Mucosa of stomach (tissue), 1 donor: ENCODE data around the gene MCRS1.

Experiments used
- H3K27me3 ChIP-seq: one replicate; pipeline ENCODE4 v1.7.0; 2013; ENCODE audit warnings: mild to moderate bottlenecking, low read length; ENCODE audit not compliant: control insufficient read depth, insufficient read depth
- H3K36me3 ChIP-seq: one replicate; pipeline ENCODE4 v1.7.0; 2013; ENCODE audit warnings: low read length; ENCODE audit not compliant: control insufficient read depth, insufficient read depth
- H3K4me1 ChIP-seq: one replicate; pipeline ENCODE4 v1.7.0; 2013; ENCODE audit warnings: mild to moderate bottlenecking, low read length; ENCODE audit not compliant: control insufficient read depth, insufficient read depth
- H3K4me3 ChIP-seq: one replicate; pipeline ENCODE4 v1.7.0; 2013; ENCODE audit warnings: low read length
- H3K9ac ChIP-seq: one replicate; pipeline ENCODE4 v1.7.0; 2013; ENCODE audit warnings: mild to moderate bottlenecking, low read length, moderate library complexity
- H3K9me3 ChIP-seq: one replicate; pipeline ENCODE4 v1.7.0; 2013; ENCODE audit warnings: mild to moderate bottlenecking, low read length, moderate library complexity; ENCODE audit not compliant: control insufficient read depth
- donor health status: Pancreatic carcinoma.

MCRS1 gene

DNA sequence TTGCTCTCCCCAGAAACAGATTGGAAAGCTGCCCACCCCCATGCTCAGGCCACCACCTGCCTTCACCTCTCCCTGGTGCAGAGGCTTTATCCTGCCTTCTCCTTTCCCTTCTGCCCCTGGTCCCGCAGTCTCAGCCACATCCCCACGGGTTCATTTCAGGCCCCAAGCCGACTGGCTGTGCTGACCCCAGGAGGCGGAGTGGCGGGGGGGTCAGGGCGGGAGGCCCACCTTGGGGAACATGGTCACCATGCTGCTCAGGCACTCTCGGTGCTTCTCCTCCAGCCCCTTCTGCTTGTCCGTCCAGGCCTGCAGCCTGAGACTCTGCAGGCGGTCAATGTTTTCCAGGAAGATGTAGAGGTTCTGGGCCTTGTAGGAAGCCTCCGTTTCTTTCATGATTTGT is 30.6 kb upstream of the MCRS1 start:
- Histone ChIP-seq H3K27me3 (no peaks in the 10 kb centered on the region), H3K9ac (no peak overlapping the region), H3K9me3 (no peaks in the 10 kb centered on the region)

DNA sequence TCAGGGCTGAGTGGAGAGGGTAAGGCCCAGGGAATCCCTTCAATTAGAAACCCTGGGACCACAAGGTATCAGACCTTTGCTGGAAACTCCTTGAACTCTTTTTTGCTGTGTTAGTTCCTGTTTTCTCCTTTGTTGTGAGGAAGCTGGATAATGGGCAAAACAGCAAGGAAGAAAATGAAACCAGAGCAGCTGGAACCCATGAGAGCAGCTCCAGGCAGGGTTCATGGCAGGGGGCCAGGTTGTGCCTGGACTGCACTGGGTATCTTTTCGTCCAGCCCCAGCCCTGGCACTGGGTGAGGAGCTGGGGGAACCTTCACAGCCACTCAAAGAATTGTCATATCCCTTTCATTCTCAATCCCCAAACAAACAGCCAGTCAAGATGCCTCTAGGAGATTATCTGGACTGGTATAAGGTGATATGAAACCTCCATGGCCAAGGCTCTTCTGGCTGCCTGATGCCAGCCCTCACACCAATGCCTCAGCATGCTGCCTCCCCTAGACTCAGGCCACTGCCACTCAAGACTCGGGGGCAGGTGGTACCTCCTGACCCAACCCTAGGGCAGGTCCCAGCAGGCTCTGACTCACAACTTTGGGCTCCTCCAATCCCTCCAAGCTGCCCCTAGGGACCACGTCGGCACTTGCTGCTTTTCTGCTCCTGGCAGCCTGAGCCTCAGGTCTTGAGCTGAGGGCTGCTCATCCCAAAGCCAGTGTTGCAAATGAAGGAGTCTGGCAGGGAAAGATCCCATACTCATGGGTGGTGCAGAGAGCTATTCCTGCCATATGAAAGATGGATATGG is 21.0 kb upstream of the MCRS1 start:
- H3K9ac ChIP-seq, result no peak overlapping the region
- no peaks in the 10 kb centered on the region for H3K9me3 ChIP-seq
- no peaks in the 10 kb centered on the region for H3K27me3 ChIP-seq
- no peak overlapping the region for H3K4me3 ChIP-seq
- no peaks in the 10 kb centered on the region for H3K4me1 ChIP-seq
- no peaks in the 10 kb centered on the region for H3K36me3 ChIP-seq

More for the DNA sequence above, 30.6 kb upstream of the MCRS1 start:
- Histone ChIP-seq H3K4me1 (no peaks in the 10 kb centered on the region), H3K36me3 (no peaks in the 10 kb centered on the region), H3K4me3 (no peak overlapping the region)

DNA sequence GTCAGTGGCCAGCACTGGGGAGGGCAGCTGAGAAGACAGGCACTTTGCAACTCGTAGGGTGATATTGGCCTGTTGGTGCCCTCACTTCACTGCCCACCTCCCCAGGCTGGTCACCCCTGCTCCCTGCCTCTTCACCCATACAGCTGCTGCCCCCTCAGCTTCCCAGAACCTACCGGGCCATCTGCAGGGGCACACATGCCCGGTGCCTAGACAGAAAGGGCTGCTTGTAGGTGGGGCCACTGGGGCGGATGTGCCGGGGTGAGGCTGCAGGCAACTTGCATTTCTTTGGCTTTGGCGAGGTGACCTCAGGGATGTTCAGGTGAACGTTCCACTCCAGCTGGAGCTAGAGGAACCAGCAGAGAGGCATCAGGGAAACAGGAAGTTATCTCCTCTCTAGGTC is 20.3 kb upstream of the MCRS1 start:
- H3K9ac ChIP-seq, result no peak overlapping the region
- H3K9me3 ChIP-seq, result no peaks in the 10 kb centered on the region
- no peaks in the 10 kb centered on the region for H3K27me3 ChIP-seq
- no peaks in the 10 kb centered on the region for H3K4me1 ChIP-seq
- H3K36me3 ChIP-seq, result no peaks in the 10 kb centered on the region
- H3K4me3 ChIP-seq, result no peak overlapping the region

DNA sequence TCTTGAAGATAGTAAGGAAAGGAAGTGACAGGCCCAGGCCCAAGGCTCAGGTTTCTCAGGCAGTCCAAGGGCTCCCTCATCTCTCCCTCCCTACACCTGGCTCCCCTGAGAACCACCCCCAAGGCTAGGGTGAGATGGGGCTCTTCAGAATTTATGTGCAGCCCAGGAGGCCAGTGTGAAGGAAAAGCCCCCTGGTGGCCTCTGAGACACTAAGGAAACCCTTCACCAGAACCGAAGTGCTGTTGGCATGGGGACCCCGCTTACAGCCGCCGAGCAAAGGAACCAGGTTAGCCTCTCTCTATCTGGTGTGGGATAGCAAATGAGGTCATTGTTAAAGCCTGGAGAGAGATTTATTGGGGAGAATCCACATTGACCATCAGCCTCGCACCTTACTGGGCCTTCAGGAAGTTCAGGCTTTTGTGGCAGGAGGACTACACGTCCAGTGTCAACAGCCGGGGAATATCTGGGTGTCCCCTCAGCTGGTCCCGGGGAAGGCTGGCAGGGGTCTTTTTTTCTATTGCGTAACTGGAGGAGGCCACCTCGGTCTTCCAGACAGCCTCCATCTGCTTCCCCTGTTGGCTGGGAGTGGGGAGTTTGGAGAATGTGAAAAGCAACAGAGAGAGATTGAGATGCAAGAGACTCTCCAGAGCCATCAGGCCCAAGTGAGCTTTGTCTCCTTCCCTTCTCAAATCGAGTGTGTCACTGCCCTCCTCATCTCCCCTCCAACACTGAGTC is 19.4 kb upstream of the MCRS1 start:
- H3K4me3 ChIP-seq, result no peak overlapping the region
- no peaks in the 10 kb centered on the region for H3K9me3 ChIP-seq
- no peaks in the 10 kb centered on the region for H3K36me3 ChIP-seq
- no peaks in the 10 kb centered on the region for H3K27me3 ChIP-seq
- H3K4me1 ChIP-seq, result no peaks in the 10 kb centered on the region
- H3K9ac ChIP-seq, result no peak overlapping the region

DNA sequence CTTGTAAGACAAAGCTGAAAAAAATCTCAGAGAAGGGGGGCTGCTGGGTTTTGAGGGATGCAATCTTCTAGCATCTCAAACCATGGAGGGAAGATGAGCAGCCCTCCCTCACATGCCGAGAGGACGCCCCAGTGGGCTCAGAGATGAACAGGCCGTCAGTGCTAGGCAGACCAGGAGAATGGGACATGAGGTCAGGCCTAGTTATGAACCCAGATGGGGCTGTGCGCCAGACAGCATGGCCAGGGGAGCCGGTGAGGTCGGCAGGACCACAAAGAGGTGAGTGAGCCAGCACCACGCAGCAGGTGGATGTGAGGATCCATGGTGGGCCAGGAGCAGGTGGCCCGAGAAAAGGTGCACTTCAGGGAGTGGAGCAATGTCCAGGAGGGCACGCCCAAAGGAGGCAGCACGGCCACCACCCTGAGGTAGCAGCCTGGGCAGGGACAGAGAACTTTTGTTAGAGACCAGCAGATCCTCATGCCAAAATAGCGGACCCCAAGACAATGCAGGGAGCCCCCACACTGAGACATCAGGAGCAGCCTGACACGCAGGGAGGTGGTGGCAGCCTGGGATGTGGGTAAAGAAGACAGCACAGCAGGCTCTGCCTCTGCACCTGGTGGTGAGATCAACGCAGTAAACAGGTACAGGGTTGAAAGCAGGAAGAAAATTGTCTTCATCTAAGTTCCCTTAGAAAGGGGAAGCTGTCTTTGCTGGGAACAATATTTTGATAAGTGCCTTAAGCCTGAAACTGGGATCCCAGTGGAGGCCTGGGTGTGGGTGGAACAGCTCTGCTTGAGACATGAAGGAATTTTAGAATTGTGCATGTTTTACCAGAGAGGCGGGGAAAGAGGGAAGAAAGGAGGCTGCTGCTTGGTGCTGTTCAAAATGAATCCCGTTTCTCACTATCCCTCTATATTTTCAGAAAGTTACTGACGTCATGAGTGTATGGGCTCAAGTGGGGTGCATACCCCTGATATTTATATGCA is 17.8 kb upstream of the MCRS1 start:
- Histone ChIP-seq H3K4me3 (no peak overlapping the region), H3K9ac (no peak overlapping the region), H3K9me3 (no peaks in the 10 kb centered on the region), H3K36me3 (no peaks in the 10 kb centered on the region), H3K4me1 (peaks cover under 1% of the 10 kb centered on the region), H3K27me3 (no peaks in the 10 kb centered on the region)

DNA sequence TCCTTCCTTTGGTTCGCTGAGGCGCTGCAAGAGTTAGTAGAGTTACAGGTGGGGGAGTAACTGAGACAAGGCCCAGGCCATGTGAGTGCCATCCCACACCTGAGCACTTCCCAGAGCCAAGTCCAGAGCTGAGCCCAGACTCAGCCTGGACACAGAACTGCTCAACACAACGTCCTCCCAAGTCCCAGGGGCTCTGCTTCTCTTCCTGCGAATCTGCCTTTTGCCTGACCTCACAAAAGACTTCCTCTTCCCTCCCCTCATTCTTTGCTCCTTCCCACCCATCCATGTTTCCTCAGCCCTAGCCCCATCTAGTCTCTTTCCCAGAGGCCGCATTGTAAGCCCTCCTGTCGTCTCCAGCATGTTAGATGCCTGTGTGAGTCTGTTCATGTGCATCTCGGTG is 16.6 kb upstream of the MCRS1 start:
- H3K27me3 ChIP-seq, result no peaks in the 10 kb centered on the region
- peaks cover 7% of the 10 kb centered on the region for H3K4me1 ChIP-seq
- H3K36me3 ChIP-seq, result no peaks in the 10 kb centered on the region
- no peaks in the 10 kb centered on the region for H3K9me3 ChIP-seq
- H3K4me3 ChIP-seq, result no peak overlapping the region
- no peak overlapping the region for H3K9ac ChIP-seq

DNA sequence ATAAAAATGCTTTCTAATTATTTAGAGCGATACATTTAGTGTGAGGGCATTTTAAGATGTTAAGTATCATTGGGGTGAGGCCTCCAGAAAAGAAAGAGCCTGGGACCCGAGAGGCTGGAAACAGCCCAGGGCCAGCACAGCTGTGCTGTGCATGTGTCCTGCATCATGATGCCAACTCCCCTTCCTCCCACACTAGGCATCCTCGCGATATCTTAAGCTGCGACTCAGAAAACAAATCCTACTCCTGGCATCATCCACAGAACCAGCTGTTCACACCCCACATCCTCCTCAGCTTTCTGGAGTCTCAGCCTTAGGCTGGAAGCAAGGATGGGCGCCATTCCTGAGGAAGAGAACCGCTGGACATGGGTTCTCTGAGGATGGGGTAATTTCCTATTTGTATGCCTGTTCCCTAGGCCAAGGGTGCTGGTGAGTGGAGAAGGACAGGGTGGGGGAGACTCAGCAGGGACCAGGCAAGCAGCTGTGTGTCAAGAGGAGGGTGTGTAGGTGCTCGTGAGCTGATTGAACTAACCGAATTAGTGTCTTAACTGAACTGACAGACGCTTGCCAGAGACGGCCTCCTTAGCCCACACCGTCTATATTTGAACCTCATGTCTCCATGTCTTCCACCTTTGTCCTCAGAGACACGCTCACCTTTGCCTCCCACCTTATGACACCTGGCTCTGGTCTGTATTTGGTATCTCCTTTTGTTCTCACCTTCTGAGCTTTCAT is 15.6 kb upstream of the MCRS1 start:
- peaks cover 7% of the 10 kb centered on the region for H3K4me1 ChIP-seq
- H3K9ac ChIP-seq, result no peak overlapping the region
- H3K4me3 ChIP-seq, result no peak overlapping the region
- no peaks in the 10 kb centered on the region for H3K27me3 ChIP-seq
- H3K9me3 ChIP-seq, result no peaks in the 10 kb centered on the region
- no peaks in the 10 kb centered on the region for H3K36me3 ChIP-seq

DNA sequence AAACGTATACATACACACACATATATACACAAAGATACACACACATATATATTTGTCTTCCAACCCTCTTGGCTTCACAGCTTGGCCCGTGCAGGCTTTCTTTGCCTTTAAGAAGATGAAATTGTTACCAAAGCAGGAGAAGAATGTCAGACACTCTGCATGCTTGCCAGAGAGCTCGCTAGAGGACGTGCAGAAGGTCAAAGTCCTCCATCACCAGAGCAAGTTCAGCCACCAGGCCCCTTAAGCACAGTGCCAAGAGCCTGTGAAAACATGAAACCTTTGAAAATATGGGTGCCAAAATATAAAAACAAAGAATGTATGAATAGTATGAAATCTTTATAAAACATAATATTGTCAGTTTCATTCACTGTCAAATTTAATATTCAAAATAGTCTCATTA is 14.9 kb upstream of the MCRS1 start:
- Histone ChIP-seq H3K9me3 (no peaks in the 10 kb centered on the region), H3K4me3 (no peak overlapping the region), H3K4me1 (peaks cover 7% of the 10 kb centered on the region), H3K27me3 (no peaks in the 10 kb centered on the region), H3K36me3 (no peaks in the 10 kb centered on the region), H3K9ac (no peak overlapping the region)

DNA sequence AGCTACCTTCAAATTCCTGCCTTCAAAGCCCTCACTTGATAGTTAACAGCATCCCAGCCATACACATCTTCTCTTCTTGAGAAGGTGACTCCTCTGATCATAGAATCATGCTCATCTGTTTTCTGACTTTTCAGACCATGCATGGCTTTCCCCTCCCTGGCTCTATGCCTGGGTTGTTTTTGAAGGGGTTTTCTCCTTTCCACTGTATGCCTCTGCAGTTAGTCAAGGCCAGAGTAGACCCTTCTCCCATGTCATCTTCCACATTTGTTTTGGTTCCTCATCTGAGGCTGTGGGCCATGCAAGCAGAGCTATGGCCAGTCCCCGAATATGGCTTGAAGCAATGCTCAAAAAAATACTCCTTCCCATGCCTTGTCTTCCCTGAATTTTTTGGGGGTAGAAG is 14.3 kb upstream of the MCRS1 start:
- H3K36me3 ChIP-seq, result no peaks in the 10 kb centered on the region
- no peak overlapping the region for H3K4me3 ChIP-seq
- H3K9me3 ChIP-seq, result no peaks in the 10 kb centered on the region
- no peak overlapping the region for H3K9ac ChIP-seq
- H3K27me3 ChIP-seq, result no peaks in the 10 kb centered on the region
- H3K4me1 ChIP-seq, result peaks cover 7% of the 10 kb centered on the region

DNA sequence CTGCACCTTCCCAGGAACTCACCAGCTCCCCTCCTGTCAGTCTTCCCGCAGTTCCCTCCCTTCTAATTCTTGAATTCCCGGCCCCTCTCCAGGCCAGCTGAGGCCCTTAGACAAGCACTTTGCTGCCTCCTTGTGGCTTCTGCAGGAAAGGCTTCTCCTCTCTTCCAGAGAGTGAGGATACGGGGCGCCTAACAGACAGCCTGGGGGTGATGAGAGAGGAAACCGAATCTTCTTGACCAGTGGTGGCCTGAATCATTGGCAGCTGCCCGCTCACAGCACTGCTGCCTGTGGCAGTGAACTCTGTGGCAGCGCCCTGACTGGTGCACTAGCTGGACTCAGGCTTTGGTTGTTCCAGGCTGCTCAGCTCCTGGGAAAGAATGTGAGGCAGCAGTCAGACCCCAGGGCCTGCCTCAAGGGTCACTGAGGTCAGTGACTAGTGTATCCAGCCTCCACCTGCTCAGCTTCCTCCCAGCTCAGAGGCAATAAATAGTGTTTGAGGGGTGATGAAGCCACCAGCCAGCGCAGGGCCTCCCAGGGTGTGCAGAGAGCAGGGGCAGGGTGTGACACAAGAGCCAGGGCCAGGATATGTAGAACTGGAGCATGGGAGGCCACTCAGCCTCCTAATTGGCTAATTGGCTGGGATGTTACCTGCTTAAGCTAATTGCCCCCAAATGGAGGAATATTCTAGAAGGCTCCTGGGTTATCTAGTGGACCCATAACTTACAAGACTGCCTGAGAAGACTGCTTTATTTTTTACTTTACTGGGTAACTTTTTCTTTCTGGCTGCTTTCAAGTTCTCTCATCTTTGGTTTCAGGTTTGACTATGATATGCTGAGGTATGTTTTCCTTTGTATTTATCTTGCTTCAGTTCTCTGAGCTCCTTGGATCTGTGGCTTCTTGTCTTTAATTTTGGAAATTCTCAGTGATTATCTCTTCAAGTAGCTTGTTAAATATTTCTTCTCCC is 12.9 kb upstream of the MCRS1 start:
- no peak overlapping the region for H3K4me3 ChIP-seq
- no peaks in the 10 kb centered on the region for H3K27me3 ChIP-seq
- no peaks in the 10 kb centered on the region for H3K36me3 ChIP-seq
- peaks cover 7% of the 10 kb centered on the region for H3K4me1 ChIP-seq
- H3K9ac ChIP-seq, result no peak overlapping the region
- no peaks in the 10 kb centered on the region for H3K9me3 ChIP-seq
